ENCODE data around the gene HOXC4.

- TF ChIP-seq CTCF (IDR thresholded peaks at IDR 0.05) (no peak), POLR2A (IDR thresholded peaks at IDR 0.05; ENCODE audit: low read length) (no peak), ESRRA (IDR thresholded peaks at IDR 0.05; ENCODE audit: borderline replicate concordance, low read length) (no peak), ZNF302 (CRISPR knock-in tag; IDR thresholded peaks at IDR 0.05) (no peak), CHD2 (IDR thresholded peaks at IDR 0.05; ENCODE audit: low read length, partially characterized antibody) (no peak), USF2 (IDR thresholded peaks at IDR 0.05) (no peak), MAX (IDR thresholded peaks at IDR 0.05) (no peak), HMGXB4 (CRISPR knock-in tag; IDR thresholded peaks at IDR 0.05; ENCODE audit: borderline replicate concordance) (no peak)
Observed at GRCh38 chr12:54024127-54024526, 29.5 kb upstream of the HOXC4 start.

All from A549 (cell line).